Astrocyte of the cerebellum (primary cell): Measurements from ENCODE around the gene METRNL.

Experiments
- DNase-seq: peaks from one replicate; pipeline ENCODE4 v3.0.0-alpha.2; 2011; ENCODE audit warnings: low read depth
- H3K4me3 ChIP-seq: 2 replicates; pipeline ENCODE4 v1.5.1; 2011; ENCODE audit warnings: mild to moderate bottlenecking, low read depth, low read length, moderate library complexity
- in situ Hi-C: cut with HindIII; loops from 2 replicates; pipeline ENCODE4 v1.10.0; 2017; ENCODE audit warnings: low sequenced_read_pairs
- TF ChIP-seq, protein P1 (sequence below): IDR thresholded peaks from 2 replicates; pipeline ENCODE4 v1.5.1; 2012; ENCODE audit warnings: low read length, low read depth, moderate library complexity, mild to moderate bottlenecking; ENCODE audit errors: missing control alignments

The METRNL gene

DNA sequence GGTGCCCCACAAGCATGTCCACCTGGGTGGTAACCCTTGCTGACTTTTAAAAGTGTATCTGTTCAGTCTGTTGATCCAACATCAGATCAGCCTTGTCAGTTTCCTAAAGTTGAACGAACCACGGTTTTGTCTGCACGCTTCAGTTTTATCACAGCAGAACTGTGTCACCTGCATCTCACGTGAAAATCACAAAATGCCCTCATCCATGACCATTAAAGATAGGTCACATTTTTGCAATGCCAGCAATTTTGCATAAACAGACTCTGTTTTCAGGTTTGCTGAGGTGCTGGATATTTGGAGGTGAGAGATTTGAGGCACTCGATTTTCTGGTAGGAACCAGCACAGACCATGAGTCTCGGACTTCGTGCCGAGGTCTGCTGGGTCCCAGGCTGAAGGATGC, 3.0 kb downstream of the METRNL start:
- TF ChIP-seq, protein P1, sequence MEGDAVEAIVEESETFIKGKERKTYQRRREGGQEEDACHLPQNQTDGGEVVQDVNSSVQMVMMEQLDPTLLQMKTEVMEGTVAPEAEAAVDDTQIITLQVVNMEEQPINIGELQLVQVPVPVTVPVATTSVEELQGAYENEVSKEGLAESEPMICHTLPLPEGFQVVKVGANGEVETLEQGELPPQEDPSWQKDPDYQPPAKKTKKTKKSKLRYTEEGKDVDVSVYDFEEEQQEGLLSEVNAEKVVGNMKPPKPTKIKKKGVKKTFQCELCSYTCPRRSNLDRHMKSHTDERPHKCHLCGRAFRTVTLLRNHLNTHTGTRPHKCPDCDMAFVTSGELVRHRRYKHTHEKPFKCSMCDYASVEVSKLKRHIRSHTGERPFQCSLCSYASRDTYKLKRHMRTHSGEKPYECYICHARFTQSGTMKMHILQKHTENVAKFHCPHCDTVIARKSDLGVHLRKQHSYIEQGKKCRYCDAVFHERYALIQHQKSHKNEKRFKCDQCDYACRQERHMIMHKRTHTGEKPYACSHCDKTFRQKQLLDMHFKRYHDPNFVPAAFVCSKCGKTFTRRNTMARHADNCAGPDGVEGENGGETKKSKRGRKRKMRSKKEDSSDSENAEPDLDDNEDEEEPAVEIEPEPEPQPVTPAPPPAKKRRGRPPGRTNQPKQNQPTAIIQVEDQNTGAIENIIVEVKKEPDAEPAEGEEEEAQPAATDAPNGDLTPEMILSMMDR, result no peak
- in situ Hi-C loops, result no loop called here
- peak overlapping the region; percentile 61 for H3K4me3 ChIP-seq
- DNase-seq, result no peak

DNA sequence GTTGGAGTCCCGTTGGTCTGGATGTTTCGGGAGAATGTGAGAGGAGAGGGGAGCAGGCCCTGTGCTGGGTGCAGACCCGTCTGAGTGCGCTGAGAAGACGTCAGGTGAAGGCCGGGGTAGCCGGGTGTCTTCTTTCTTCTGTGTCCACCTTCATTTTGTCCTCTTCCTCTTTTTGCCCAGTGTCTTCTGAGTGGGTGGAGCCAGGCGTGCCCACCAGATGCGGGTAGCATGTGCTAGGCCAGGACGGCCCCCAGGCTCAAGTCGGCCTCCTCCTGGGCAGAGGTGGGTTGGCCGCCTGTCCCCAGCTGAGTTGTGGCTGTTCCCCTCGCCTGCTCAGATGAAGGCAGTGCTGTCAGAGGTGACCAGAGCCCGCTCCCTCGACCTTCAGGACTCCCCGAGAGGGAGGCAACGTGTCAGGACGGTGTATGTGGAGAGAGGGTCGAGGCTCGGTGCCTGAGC, 3.5 kb downstream of the METRNL start:
- TF ChIP-seq, protein P1, result no peak
- no peak overlapping the region for H3K4me3 ChIP-seq
- no peak for DNase-seq
- in situ Hi-C loops, result no loop called here

DNA sequence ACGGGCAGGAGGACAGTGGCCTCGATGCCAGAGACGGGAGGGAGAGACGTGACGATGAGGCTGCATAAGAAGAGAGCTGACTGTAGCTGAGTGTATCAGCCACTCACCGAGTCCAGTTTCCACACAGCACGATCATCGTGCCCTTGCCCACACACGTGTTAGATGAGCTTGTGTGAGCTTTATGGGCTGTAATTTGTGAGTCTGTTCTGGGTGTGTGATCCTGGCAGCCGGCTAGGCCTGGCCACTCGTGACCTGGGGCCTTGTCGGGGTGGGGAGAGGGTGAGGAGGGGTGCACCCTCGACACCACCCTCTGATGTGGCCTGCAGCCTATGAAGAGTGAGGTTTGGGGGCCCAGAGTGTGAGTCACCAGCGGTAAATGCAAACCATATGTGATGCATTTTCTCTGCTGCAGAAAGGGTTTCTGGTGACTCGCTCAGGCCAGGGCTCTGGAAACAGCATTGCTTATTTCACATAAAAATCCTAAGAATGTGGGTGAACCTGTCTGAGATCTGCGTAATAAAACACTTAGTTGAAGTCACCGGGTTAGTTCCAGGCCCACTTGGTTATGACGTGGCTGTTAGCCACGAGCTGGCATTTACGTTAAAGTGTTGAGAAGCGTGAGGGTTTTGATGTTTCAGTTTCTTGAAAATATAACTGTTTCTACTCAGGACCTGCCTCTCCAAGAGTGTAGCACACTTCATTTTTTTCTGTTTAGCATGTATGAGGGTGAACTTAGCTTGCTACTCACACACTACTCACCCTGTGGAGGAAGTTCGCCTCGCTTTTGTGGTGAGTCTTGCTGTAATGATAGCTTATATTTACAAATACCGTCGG, 4.2 kb downstream of the METRNL start:
- in situ Hi-C loops, result no loop called here
- peak; percentile 94 for DNase-seq
- H3K4me3 ChIP-seq, result no peak overlapping the region
- TF ChIP-seq, protein P1, result no peak

DNA sequence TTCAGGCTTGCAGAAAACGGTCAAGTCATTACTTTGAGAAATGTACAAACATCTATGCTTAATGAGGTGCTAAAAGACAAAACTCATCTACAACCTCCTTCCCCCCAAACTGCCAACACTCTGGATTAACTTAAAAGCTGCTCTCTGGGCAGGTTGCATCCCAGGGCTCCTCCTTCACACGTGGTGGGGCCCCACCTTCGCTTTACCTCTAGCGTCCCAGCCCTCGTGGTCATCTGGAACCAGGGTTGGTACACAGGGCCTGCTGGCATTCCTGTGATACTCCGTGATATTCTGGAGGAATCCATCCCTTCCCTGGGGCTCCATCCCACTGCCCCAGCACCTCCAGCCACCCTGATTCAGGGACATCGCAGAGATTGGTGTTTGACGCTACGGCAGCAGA, 4.8 kb downstream of the METRNL start:
- no peak overlapping the region for H3K4me3 ChIP-seq
- TF ChIP-seq, protein P1, result no peak
- no peak for DNase-seq
- in situ Hi-C loops, result no loop called here

DNA sequence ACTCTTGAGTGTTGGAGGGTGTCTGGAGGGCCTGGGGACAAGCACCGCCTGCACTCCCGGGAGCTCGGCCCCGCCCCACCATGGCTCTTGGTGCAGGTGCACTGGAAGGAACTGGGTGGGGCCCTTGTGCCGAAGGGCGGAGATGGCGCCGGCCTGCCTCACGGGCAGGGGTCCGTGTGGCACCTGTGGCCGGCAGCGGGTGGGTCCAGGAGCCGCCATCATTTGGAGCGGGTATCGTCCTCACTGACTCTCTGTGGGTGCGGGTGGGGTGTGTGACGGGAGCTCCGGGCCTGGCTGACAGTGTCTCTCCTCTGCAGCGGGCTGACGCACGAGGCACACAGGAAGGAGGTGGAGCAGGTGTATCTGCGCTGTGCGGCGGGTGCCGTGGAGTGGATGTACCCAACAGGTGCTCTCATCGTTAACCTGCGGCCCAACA, 5.2 kb downstream of the METRNL start:
- TF ChIP-seq, protein P1, result no peak
- no peak for DNase-seq
- H3K4me3 ChIP-seq, result no peak overlapping the region
- in situ Hi-C loops, result no loop called here

DNA sequence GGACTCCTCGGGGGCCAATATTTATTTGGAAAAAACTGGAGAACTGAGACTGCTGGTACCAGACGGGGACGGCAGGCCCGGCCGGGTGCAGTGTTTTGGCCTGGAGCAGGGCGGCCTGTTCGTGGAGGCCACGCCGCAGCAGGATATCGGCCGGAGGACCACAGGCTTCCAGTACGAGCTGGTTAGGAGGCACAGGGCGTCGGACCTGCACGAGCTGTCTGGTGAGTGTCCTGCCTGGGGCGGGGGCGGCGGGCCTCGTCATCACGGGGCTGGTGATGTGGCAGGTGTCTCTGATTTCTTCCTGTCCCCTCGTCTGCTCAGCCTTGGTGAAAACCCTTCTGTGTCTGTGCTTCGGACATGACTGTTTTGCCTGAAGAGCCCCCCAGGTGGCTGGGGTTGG, 5.7 kb downstream of the METRNL start:
- in situ Hi-C loops, result no loop called here
- TF ChIP-seq, protein P1, result no peak
- no peak for DNase-seq
- H3K4me3 ChIP-seq, result no peak overlapping the region
